ENCODE data around the gene KLHL22.

KLHL22 gene

GRCh38 chr22:20442485-20443284, 52.9 kb downstream of the KLHL22 start:
- no peak for DNase-seq

GRCh38 chr22:20441631-20442484, 53.7 kb downstream of the KLHL22 start:
- DNase-seq: no peak

- no peak for DNase-seq
Measured at GRCh38 chr22:20440637-20441591, 54.7 kb downstream of the KLHL22 start.

DNA sequence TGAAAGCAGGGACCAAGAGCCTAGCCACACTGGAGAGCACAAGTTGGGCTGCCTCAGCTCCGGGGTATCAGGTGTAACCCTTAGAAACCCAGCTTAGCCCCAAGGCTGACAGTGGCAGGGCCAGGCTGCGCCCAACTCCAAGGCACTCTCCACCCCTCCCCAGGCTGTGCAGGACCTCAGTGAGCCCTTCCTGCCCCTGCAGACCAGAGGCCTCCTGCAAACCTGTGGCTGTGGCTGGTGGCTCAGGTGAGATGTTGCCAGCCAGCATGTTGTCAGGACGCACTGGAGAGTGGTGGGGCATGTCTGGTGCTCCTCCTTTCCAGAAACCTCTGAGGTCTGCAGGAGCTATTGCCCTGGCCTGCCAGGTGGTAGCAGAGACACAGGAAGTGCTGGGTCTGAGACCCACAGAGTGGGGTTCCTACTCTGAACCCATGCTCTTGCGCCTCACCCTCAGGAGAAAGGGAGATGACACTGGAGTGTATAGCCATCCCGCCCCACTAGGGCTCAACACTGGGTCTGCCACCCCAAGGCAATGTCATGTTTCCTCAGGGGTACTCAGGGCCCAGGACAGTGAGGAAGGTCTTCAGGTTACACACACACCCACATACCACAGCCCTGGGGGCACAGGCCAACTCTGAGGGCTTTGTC, 55.5 kb downstream of the KLHL22 start:
- no peak for DNase-seq

- no peak for DNase-seq
Measured at GRCh38 chr22:20439556-20439927, 56.1 kb downstream of the KLHL22 start.

DNA sequence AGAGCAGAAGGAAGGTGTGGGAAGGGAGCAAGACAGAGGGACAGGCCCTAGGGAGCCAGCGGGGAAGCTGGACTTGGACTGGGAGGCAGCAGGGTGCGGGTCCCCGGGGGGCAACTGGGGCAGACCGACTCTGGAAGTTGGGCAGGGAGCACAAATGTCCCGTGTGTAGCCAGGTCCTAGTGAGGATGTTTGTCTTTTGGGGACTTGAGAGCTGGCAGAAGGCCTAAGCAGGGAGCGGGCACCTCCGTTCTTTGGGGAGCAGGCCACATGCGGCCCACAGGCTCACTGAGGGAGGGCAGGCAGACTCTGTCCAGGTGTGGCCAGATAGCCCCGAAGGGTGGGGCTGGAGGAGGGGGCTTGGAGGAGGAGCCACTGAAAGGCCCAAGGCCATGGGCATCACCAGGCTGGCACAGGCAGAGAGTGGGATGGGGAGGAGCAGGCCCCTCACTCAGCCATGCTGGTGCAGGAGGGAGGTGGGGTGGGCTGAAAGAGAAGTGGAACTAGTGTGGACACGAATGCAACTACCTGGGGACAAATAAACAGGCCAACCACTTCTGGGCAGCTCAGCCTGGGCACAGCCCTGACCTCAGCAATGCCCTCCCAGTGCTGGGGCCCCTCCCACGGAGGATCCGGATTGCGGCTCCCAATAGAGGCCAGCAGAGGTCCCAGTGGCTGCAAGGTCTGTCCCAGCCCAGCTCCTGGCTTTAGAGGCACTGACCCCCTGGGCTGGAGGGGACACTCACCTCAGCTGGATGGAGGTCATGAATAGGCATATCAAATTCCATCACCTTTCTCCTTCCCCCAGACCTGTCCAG, 56.7 kb downstream of the KLHL22 start:
- DNase-seq: no peak

DNA sequence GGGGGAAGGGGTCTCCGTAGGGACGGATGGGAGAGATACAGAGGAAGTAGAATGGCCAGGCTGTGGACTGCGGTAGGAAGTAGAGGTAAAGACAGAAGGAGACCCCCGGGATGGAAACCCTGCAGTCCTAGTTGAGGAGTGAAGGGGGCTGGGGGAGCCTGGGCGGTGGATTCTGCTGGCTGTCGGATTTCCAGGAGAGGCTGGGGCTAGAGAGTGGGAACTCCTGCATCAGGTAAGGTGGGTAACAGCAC, 57.2 kb downstream of the KLHL22 start:
- no peak for DNase-seq

- DNase-seq: peak; percentile 80
Measured at GRCh38 chr22:20437613-20438426, 57.8 kb downstream of the KLHL22 start, which contains the start of gene SCARF2. Gene SCARF2, minus strand, starts transcription at chr22:20437825. Its CDS starts 71 bp downstream, at chr22:20437754.

DNA sequence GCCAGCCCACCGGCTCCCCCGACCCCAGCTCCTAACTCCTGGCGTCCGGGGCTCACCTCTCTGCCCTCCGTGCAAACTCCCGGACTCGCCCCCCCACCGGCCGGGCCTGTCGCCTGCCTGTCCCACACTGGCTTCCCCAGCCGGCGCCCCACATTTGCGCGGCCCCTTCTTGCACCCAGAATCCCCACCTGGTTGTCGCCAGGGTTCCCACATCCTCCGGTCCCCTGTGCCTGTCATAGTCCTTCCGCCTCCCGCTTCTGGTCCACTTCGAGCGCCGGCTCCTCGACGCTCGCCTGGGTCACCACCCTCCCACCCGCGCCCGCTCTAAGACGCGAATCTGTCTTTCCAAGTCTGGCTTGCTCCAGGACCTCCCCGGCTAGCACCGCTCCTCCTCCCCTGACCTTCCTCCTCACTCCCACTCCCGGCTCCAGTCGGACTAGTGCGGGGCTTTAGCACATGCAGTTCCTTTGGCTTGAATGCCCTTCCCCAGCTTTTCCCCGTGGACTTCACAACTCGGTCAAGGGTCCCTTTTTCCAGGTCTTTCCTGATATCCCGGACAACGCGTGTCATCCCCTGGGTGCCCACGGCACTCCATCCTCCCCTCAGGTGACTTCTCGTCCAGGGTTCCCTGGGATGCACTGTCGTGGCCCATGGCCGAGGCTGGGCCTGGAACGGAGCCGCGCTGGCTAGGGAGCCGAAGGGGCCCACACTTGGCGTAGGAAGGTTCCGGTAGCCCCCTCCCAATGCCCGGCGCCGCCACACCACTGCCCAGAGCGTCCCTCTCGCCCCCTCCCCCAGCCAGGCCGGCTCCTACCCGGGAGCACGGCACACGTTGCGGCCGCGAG, 58.6 kb downstream of the KLHL22 start:
- peak; percentile 38 for DNase-seq

- peak; percentile 72 for DNase-seq
Measured at GRCh38 chr22:20436307-20436767, 59.3 kb downstream of the KLHL22 start.

DNA sequence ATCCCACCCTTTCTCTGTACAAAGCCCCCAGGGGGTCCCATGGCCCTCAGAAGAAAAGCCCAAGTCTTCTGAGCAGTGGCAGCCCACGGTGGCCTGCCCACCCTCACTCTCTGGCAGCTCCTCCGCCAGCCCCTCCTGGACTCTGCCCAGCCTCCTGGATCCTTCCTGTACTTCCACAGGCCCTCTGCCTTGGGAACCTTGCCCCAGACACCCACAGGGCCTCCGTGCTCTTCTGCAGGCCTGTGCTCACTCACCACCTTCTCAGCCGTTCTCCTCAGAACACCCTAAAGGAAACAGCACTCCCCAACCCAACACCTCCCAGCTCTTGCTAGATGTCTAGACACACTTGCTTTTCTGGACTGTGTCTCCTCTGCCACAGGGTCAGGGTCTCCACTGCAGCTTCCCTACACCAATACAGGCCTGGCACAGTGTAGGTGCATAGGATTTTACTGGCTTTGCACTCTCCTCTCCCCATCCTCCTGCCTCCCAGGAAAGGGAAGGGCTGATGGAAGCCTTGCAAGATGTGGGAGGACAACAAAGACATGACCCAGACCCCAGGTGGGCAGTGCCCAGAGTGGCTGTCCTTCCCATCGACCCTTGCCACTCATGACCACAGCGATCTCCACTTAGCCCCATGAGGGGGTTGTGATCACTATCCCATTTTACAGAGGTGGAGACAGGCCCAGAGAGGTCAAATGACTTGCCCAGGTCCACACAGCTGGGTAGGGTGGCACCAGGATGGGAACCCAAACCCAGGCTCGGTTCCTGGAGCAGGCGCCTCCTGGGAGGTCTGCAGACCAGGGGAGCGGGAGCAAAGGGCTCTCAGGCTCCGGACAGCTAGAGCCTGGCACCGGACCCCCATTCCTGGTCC, 59.9 kb downstream of the KLHL22 start:
- DNase-seq: no peak

DNA sequence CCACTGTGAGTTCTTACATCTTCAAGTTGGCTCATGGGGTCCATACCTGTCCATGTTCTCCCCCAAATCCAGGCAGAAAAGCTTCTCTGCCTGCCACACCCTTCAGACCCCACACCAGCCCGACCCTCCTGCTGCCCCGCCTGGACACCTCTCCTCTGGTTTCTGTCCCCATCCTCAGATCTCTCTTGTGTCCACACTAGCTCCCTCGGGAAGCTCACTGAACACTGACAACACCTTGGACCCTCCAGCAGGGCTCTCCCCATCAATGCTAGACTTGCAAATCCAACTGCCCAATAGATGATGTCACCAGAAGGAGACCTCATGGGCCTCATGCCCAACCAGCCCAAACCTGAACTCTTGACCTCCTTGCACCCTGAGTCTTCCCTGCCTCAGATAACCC, 60.8 kb downstream of the KLHL22 start:
- no peak for DNase-seq

GRCh38 chr22:20434264-20434751, 61.3 kb downstream of the KLHL22 start:
- no peak for DNase-seq

- no peak for DNase-seq
Measured at GRCh38 chr22:20433686-20434241, 61.8 kb downstream of the KLHL22 start.

DNA sequence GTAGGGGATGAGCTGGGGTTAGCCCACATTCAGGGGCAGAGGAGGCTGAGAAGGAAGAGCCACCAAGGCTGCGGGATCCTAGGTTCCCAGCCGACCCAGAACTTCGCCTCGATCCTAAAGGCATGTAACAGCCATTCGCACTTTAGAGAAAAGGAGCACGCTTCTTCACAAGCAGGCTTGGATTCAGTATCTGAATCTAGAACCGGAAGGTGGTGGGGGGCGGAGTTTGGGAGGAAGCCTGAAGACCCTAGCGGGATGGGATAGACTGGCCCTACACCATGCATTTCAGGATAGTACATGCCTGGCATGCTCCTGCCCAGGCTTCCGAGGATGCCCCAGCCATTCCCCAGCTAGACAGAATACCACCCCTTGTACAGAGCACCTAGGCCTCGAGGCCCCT, 62.4 kb downstream of the KLHL22 start:
- DNase-seq: no peak

DNA sequence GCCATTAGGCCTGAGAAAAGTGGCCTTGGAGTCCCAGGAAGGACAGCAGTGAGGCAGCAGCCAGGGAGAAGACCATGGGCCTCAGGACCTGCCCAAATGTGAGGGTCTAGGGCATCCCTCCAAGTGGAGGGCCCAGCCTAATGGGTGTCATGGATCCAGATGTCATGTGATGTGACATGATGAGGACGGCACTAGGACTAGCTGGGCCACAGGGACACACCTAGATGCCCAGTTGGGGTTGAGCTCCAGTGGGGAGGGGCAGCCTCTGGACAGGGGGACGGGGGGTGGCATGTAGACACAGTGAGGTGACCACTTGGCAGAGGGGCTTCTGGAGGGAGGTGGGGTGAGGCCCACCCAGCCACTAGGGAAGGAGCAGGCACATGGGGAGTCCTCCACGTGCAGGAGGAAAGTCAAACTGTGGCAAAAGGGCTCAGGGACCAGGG, 63.3 kb downstream of the KLHL22 start:
- no peak for DNase-seq

DNA sequence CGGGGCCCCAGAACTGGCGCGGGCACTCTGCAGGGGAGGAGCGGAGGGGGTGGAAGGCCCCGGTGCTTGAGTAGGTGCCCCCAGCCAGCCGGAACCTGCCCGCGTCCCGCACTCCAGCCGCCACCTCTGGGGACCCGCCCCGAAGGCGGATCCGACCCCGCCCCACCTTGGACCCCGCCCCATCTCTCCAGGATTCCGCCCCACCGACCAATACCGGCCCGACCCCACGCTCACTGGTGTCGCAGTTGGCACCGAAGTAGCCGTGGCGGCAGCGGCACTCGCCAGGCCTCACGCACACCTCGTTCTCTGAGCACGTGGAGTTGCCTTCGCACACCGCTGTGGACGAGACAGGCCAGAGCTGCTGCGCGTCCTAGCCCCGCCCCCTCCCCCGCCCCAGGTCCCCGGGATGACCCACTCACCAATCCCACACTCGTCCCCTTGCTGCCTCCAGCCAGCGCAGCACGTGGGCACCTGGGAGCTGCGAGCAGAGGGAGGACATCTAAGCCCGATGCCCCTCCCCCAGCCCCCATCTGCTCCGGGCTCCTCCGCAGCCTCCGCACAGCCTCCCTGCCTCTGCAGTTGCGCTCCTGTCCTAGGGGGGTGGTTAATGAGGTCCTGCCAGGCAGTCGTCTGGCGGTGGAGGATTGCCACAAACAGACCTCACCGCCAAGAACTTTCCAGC, 63.9 kb downstream of the KLHL22 start:
- no peak for DNase-seq

Data from fibroblast of skin of scalp (primary cell).